Epidermal melanocyte (primary cell): ENCODE measurements around the gene NKX1-1.

Experiments
- DNase-seq: peaks from one replicate; pipeline ENCODE4 v3.0.0; 2011; ENCODE audit warnings: low spot score; ENCODE audit not compliant: insufficient read length

Gene NKX1-1

GRCh38 chr4:1417522-1418390, 11.5 kb upstream of the NKX1-1 start:
- DNase-seq: no peak

DNA sequence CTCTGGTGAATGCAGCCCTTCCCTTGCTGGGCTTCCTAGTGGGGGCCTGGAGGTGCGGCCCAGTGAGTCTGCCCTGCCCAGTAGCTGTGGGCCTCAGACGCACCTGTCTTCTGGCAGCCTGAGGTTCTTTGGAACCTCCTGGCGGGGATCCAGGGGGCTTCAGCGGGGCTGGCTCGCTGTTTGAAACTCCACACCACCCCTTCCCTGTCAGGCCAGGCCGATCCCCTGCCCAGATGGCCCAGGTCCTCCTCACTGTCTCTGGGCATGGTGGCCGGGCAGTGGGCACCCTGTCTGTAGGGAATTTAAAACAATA, 10.7 kb upstream of the NKX1-1 start:
- DNase-seq: no peak

GRCh38 chr4:1416051-1416947, 10.1 kb upstream of the NKX1-1 start:
- DNase-seq: no peak

DNA sequence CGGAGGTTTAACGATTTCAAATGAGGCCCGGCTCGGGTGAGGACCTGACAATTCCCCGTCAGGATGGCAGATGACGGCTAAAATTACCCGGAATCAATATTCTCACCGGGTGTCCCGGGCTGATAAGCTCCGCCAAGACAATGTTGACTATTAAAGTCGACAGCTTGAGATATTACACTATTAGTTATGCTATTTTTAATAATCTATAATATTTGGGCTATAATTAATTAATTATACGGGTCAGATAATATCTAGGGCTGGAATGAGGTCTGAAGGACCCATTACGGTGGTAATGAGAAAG, 9.4 kb upstream of the NKX1-1 start:
- DNase-seq: no peak

GRCh38 chr4:1414831-1415680, 8.8 kb upstream of the NKX1-1 start:
- DNase-seq: no peak

GRCh38 chr4:1413687-1414479, 7.6 kb upstream of the NKX1-1 start:
- no peak for DNase-seq

- no peak for DNase-seq
Measured at GRCh38 chr4:1413204-1413663, 7.0 kb upstream of the NKX1-1 start.

DNA sequence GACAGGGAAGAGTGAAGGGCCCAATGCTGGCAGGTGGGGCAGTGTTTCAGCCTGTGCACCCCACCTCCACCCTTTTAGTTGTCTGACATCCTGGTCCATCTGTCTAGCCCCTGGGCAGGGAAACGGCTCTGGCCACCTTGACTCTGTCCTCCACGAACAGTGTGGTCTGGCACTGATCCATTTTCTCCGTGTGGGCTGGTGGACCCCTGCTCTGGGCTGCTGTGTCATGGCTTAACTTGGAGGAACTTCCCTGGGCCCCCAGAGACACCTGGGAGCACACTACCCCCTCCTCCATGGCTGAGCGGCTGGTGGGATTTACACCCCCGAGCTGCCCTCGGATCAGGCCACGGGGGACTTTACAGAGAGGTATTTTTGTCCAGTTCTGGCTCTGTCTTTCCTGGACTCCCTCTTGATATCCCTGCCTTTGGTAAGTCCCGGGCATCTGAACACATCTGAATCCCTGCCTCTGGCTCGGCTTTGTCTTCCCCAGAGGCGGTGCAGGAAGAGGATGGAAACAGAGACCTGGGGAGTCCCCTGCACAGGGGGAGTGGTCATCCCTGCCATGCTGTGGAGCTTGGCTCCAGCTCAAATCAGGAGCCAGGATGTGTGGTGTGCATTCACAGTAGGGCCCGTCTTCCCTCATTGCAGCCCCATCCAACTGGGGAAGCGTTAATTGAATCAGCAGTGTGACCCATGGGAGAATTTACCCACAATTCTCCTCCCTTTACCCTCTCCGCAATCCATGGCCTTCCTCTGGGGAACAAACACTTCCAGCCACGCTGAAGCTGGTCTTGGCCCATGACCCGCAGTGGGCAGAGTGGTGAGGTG, 6.3 kb upstream of the NKX1-1 start:
- peak; percentile 20 for DNase-seq

- peak; percentile 14 for DNase-seq
Measured at GRCh38 chr4:1411436-1412375, 5.5 kb upstream of the NKX1-1 start.

GRCh38 chr4:1410491-1411325, 4.5 kb upstream of the NKX1-1 start:
- DNase-seq: peak; percentile 59

GRCh38 chr4:1409491-1410425, 3.5 kb upstream of the NKX1-1 start:
- peak; percentile 15 for DNase-seq

GRCh38 chr4:1409079-1409478, 2.8 kb upstream of the NKX1-1 start:
- DNase-seq: peak; percentile 19

GRCh38 chr4:1408418-1408817, 2.2 kb upstream of the NKX1-1 start:
- peak; percentile 13 for DNase-seq

GRCh38 chr4:1407657-1408333, 1.6 kb upstream of the NKX1-1 start:
- peak; percentile 14 for DNase-seq

GRCh38 chr4:1406981-1407656, 877 bp upstream of the NKX1-1 start:
- peak; percentile 12 for DNase-seq
